ENCODE measurements around the gene RPS21. TPM values are rescaled to one million over a fixed set of nuclear protein-coding genes. Genes with fewer than 3 reads are reported as not detected.

The RPS21 gene
- total and polyA plus RNA-seq, 2 of the 13 experiments (the other 11 are each of a cell fraction or from before 2014, with no cell fraction given) = 2,647 to 11,063 TPM

GRCh38 chr20:62412194-62413024 is 25.5 kb downstream of the RPS21 start:
- DNase-seq (ENCODE audit: low spot score) = peak; percentile 67
- in situ Hi-C loops (cut with HindIII; ENCODE audit: extremely low pct_ligation_motif_present, low pct_unique_long_range_greater_than_20kb) = loop anchor here (5.0 kb wide), 1 partner anchor 80 kb away; no protein-coding TSS in a partner anchor
- ATAC-seq = peak; percentile 46
- no peak for FAIRE-seq
- no peaks in the 10 kb centered on the region for H3K36me3 ChIP-seq (replicated peaks in 1 of 2; ENCODE audit: control insufficient read depth in 1 of 2, insufficient read depth in 2 of 2, low read length in 2 of 2)
- 3% methylated on average over 21 of the region's 22 CpGs for WGBS (ENCODE audit: low lambda C conversion rate)
- peaks cover 17 to 50% of the 10 kb centered on the region in 2 experiments for H3K27me3 ChIP-seq (ENCODE audit: control insufficient read depth in 1 of 2, insufficient read depth in 2 of 2, low read length in 2 of 2)
- H3K4me1 ChIP-seq (ENCODE audit: insufficient read depth, low read length) = peaks cover 63% of the 10 kb centered on the region
- H2AFZ ChIP-seq (ENCODE audit: low read length) = no peak overlapping the region
- peak overlapping the region; percentile 13 to 70 (median 46); a peak in 5 of 6 replicates for H3K4me3 ChIP-seq (replicated peaks in 1 of 3; ENCODE audit: insufficient read depth in 1 of 3, low read depth in 2 of 3, low read length in 3 of 3)
- no peaks in the 10 kb centered on the region for H4K20me1 ChIP-seq (ENCODE audit: insufficient read depth, low read length)
- no peaks in the 10 kb centered on the region for H3K9me3 ChIP-seq (ENCODE audit: low read length)
- peak overlapping the region; percentile 17 for H3K27ac ChIP-seq (ENCODE audit: extremely low read length, insufficient read depth, low read length)
- TSS peak; percentile 79 for BruUV-seq (replicated peaks)
- intact Hi-C loops (cut with micrococcal nuclease; ENCODE audit: unreplicated experiment) = loop anchor here (5.0 kb wide), 2 partner anchors 75 to 205 kb away; no protein-coding TSS in a partner anchor
- peak overlapping the region; percentile 91 for H3K4me2 ChIP-seq (ENCODE audit: low read depth, low read length)
- ChIA-PET POLR2A (interaction anchor here (0.6 to 3.2 kb wide), 14 partner anchors 11 to 412 kb away, joined by 3 to 31 read pairs (median 4); partner anchors contain the start of genes LAMA5, MRGBP and RPS21), CTCF (ENCODE audit: low intra/inter-chr PET ratio, low total read pairs) (no interaction called here)
- H3K9ac ChIP-seq (ENCODE audit: insufficient read depth, low read depth, low read length) = peak overlapping the region; percentile 35
- H3K79me2 ChIP-seq (ENCODE audit: insufficient read depth, low read length) = no peaks in the 10 kb centered on the region
- TF ChIP-seq NR2F6 (IDR thresholded peaks at IDR 0.05) (peak; percentile 3; the same call in 1 of the 2 replicates), NR2F6 (CRISPR knock-in tag; IDR thresholded peaks at IDR 0.05) (peak; percentile 42; the same call in 1 of the 2 replicates), CREBL2 (CRISPR knock-in tag; IDR thresholded peaks at IDR 0.05; ENCODE audit: borderline replicate concordance) (no peak), ZNF720 (CRISPR knock-in tag; IDR thresholded peaks at IDR 0.05) (no peak), ZEB1 (IDR thresholded peaks at IDR 0.05; ENCODE audit: insufficient replicate concordance, low read depth) (peak; percentile 15), HMGA1 (CRISPR knock-in tag; conservative IDR thresholded peaks at IDR 0.05) (no peak), ZC3H4 (CRISPR knock-in tag; IDR thresholded peaks at IDR 0.05; ENCODE audit: borderline replicate concordance) (no peak), ZBTB8A (CRISPR knock-in tag; IDR thresholded peaks at IDR 0.05; ENCODE audit: borderline replicate concordance, low read depth) (peak; percentile 42; the same call in 1 of the 2 replicates), FOXA1 (IDR thresholded peaks at IDR 0.05) (no peak), FOXA1 (CRISPR knock-in tag; IDR thresholded peaks at IDR 0.05) (no peak), HOXA3 (CRISPR knock-in tag; IDR thresholded peaks at IDR 0.05) (peak; percentile 20; the same call in 1 of the 2 replicates), ZNF543 (CRISPR knock-in tag; IDR thresholded peaks at IDR 0.05) (peak; percentile 32; the same call in 1 of the 2 replicates), ZNF589 (CRISPR knock-in tag; conservative IDR thresholded peaks at IDR 0.05) (0 out of 2 replicates have a peak, but pooled peaks have one; percentile 26)
- TF ChIP-seq, protein P1, sequence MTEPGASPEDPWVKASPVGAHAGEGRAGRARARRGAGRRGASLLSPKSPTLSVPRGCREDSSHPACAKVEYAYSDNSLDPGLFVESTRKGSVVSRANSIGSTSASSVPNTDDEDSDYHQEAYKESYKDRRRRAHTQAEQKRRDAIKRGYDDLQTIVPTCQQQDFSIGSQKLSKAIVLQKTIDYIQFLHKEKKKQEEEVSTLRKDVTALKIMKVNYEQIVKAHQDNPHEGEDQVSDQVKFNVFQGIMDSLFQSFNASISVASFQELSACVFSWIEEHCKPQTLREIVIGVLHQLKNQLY (CRISPR knock-in tag; IDR thresholded peaks at IDR 0.05) = peak; percentile 51; the same call in 1 of the 2 replicates
- TF ChIP-seq, protein P2, sequence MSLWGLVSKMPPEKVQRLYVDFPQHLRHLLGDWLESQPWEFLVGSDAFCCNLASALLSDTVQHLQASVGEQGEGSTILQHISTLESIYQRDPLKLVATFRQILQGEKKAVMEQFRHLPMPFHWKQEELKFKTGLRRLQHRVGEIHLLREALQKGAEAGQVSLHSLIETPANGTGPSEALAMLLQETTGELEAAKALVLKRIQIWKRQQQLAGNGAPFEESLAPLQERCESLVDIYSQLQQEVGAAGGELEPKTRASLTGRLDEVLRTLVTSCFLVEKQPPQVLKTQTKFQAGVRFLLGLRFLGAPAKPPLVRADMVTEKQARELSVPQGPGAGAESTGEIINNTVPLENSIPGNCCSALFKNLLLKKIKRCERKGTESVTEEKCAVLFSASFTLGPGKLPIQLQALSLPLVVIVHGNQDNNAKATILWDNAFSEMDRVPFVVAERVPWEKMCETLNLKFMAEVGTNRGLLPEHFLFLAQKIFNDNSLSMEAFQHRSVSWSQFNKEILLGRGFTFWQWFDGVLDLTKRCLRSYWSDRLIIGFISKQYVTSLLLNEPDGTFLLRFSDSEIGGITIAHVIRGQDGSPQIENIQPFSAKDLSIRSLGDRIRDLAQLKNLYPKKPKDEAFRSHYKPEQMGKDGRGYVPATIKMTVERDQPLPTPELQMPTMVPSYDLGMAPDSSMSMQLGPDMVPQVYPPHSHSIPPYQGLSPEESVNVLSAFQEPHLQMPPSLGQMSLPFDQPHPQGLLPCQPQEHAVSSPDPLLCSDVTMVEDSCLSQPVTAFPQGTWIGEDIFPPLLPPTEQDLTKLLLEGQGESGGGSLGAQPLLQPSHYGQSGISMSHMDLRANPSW (CRISPR knock-in tag; IDR thresholded peaks at IDR 0.05; ENCODE audit: borderline replicate concordance) = 0 out of 2 replicates have a peak, but pooled peaks have one; percentile 7
- TF ChIP-seq, protein P3, sequence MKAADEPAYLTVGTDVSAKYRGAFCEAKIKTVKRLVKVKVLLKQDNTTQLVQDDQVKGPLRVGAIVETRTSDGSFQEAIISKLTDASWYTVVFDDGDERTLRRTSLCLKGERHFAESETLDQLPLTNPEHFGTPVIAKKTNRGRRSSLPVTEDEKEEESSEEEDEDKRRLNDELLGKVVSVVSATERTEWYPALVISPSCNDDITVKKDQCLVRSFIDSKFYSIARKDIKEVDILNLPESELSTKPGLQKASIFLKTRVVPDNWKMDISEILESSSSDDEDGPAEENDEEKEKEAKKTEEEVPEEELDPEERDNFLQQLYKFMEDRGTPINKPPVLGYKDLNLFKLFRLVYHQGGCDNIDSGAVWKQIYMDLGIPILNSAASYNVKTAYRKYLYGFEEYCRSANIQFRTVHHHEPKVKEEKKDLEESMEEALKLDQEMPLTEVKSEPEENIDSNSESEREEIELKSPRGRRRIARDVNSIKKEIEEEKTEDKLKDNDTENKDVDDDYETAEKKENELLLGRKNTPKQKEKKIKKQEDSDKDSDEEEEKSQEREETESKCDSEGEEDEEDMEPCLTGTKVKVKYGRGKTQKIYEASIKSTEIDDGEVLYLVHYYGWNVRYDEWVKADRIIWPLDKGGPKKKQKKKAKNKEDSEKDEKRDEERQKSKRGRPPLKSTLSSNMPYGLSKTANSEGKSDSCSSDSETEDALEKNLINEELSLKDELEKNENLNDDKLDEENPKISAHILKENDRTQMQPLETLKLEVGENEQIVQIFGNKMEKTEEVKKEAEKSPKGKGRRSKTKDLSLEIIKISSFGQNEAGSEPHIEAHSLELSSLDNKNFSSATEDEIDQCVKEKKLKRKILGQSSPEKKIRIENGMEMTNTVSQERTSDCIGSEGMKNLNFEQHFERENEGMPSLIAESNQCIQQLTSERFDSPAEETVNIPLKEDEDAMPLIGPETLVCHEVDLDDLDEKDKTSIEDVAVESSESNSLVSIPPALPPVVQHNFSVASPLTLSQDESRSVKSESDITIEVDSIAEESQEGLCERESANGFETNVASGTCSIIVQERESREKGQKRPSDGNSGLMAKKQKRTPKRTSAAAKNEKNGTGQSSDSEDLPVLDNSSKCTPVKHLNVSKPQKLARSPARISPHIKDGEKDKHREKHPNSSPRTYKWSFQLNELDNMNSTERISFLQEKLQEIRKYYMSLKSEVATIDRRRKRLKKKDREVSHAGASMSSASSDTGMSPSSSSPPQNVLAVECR (CRISPR knock-in tag; IDR thresholded peaks at IDR 0.05; ENCODE audit: borderline replicate concordance) = peak; percentile 51

Data from HepG2 (cell line).